ENCODE data around the gene AKR1E2.

The AKR1E2 gene

DNA sequence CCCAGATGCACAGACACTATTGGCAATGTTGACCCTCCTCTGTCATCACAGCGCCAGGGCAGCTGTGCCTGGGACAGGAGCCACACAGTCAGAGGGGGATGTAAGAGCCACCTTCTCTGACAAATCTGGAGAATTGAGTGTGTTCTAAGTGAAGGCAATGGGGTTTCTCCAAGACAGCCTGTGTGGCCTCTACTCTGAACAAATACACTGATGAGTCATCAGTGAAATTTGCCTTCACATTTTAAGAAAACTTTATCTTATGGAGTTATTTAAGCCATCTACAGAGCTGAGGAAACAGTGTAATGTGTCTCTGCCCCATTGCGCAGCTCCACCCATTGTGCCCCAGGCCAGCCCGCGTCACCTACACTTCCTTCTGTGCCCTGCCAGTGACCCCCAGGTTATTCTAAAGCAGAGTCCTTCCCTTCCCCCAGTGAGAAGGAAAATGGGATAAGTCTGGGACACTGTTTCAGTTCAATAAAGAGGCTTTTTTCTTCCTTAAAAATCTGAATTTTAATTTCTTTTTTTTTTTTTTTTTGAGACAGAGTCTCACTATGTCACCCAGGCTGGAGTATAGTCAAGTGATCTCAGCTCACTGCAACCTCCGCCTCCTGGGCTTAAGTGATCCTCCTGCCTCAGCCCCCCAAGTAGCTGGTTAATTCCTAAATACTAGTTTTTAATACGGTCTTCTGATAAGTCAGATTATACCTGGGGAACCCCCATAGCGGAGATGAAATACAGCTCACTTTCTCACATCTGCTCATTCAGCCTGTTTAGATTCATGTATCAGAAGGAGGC is 21.8 kb downstream of the AKR1E2 start:
- no peak for DNase-seq

DNA sequence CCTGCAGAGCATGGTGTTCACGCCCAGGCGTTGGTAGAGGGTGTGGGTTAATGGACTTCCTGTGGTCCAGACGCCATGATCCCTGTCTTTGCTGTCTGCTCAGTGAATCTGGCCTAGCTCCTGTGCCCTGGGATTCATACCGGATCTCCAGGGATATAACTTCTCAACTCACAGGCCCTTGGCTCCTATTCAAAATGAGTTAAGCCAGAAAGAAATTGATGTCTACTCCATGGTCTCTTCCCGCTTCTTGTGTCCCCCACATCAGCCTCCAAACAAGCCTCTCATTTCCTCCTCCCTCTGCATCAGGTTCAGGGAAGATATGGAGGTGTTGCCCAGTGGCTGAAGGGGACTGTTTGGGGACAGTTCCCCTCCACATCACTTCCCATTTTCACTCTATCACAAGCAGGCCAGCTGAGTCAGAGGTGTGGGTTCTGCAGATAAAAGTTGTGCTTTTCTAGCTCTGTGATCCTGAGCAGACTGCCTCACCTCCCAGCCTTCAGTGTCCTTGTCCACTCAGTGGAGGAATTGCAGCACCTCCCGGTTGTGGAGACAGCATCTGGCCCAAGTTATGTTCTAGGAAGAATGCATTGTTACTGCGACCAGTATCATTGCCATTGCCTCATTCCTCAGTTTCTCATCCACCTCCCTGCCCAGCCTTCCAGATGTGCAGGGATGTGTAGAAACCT is 22.5 kb downstream of the AKR1E2 start:
- DNase-seq = no peak

DNA sequence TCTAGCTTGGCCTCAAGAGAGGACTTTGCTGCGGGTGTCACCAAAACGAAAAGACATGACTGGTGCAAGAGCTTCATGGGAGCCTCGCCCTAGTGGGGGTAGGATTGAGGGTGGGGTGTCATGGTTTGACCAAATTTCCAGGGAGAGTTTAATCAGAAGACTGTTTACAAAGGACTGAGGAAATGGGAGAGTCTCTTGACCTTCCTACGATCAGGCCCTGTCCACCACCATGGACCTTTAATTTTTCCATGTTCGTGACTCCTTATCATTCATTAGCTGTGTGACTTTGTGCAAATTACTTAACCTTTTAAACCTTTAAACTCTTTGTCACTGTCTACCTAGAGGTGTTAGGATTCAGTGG is 23.0 kb downstream of the AKR1E2 start:
- DNase-seq = no peak

- peak; percentile 54 to 65 for DNase-seq
These were observed 23.7 kb downstream of the AKR1E2 start for GRCh38 chr10:4849555-4850242.

DNA sequence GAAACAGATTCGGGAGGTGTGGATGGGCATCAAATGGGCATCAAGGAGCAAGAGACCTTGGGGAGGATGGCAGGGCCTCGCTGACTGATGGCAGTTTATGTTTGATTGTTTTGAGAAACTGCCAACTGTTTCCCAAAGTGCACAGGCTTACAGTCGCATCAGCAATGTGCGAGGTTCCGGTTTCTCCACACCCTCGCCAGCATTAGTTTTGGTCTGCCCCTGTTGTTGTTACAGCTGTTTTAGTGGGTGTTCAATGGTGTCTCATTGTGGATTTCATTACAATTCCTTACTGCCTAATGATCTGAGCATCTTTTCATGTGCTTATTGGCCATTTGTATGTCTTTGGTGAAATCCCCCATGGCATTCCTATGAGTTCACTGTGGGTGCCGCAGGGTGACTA is 24.4 kb downstream of the AKR1E2 start:
- no peak for DNase-seq

GRCh38 chr10:4851176-4851575 is 25.2 kb downstream of the AKR1E2 start:
- DNase-seq = no peak

- no peak for DNase-seq
These were observed 25.8 kb downstream of the AKR1E2 start for GRCh38 chr10:4851846-4852245.

DNA sequence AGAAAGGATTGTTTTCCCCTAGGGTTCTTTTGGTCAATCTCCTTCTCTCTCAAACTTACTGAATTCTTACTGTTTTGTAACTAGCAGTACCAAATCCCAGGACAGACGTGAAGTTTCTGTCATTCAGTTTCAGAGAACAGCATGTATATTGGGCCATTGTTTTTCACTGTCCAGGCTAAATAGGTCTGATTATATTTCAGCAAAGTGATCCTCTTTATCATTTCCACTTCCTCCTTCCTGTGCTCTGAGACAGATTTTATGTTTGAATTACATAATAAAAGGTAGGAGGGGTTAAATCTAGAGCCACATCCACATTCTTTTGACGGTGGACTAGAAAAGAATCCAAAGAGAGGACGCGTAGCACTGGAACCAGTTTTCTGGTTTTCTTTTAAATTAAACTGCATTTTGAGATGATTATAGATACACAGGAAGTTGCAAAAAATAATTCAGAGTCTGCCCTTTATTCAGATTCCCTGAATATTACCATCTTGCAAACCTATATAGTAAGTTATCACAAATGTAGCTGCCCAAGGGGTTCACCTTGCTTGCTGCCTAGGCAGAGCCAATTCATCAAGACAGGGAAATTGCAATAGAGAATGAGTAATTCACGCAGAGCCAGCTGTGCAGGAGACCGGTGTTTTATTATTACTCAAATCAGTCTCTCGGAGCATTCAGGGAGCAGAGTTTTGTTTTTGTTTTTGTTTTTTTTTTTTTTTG is 40.1 kb downstream of the AKR1E2 start:
- no peak for DNase-seq

GRCh38 chr10:4867109-4867519 is 41.1 kb downstream of the AKR1E2 start:
- no peak for DNase-seq

- DNase-seq = no peak
These were observed 41.7 kb downstream of the AKR1E2 start for GRCh38 chr10:4867520-4868356.

DNA sequence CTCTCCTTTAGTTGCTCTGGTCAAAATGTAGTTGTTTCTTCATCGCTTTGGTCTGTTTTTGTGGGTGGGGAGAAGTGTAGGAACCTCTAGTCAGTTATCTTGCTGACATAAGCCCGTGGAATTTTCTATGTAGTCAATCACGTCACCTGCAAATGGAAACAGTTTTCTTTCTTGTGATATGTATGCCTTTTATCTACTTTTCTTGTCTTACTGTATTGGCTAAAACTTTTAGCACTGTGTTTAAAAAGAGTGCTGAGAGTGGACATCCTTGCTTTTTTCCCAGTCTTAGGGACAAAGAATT is 42.3 kb downstream of the AKR1E2 start:
- no peak for DNase-seq

- DNase-seq = no peak
These were observed 56.7 kb downstream of the AKR1E2 start for GRCh38 chr10:4882704-4883078.

DNA sequence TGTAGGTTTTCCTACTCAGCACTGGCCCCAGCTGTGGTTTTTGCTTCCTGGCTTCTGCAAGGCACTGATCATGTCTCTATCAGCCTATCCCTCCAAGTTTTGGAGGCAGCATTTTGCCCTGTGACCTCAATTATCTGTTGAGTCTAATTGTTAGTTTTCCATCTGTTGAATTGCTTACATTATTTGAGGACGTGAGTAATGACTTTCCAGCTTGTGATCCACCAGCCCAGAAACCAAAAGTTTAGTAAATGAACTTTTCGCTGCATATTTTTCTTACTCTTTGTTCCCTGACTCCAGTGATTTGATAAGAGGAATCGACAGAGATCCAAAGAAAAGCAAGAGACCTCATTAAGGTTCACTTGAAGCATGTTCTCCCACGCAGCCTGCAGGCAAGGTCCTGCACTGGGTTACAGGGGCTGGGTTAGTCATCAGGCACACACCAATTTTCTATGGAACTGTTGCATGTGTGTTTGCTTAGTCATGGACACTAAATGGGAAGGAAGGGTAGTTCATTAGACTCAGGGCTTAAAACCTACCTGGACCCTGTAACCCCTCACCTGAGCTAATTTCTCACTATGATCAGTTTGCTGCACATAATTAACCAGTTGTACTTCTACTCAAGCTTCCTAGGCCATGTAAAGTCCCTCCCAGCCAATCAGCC is 57.2 kb downstream of the AKR1E2 start:
- DNase-seq = no peak

- DNase-seq = no peak
These were observed 59.2 kb downstream of the AKR1E2 start for GRCh38 chr10:4885162-4885561.

GRCh38 chr10:4887501-4887900 is 61.5 kb downstream of the AKR1E2 start:
- no peak for DNase-seq

- no peak for DNase-seq
These were observed 62.2 kb downstream of the AKR1E2 start for GRCh38 chr10:4888236-4888635.

GRCh38 chr10:4889959-4890358 is 64.0 kb downstream of the AKR1E2 start:
- DNase-seq = no peak

DNA sequence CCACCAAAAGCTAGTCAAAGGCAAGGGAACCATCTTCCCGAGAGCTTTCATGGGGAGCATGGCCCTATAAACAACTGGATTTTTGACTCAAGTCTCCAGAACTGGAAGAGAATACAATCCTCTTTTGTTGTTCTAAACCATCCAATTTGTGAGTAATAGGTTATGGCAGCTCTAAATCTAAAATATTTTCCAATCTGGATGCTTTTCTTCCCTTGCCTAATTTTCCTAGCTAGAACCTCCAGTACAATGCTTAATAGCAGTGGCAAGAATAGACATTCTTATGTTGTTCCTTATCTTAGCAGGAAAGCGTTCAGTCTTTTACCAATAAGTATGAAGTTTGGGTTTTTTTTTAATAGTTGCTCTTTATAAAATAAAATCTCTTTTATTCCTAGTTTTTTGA is 66.7 kb downstream of the AKR1E2 start:
- DNase-seq = no peak

GRCh38 chr10:4894335-4894734 is 68.3 kb downstream of the AKR1E2 start:
- DNase-seq = no peak

All from NCI-H187 (cell line).